Activated CD4-positive, alpha-beta T cell treated with anti-CD3 and anti-CD28 coated beads, Interleukin-2, amount 50 U/mL, for 24 hours (primary cell): ENCODE measurements around the gene LRRC25.
"Not testable (repeated sequence)": the region's sequence is repeated elsewhere in the genome, so short reads cannot be mapped to it uniquely, and the experiment has no call there.

Source experiments
- DNase-seq, 2 donors: peaks; one replicate each; pipeline ENCODE4 v3.0.0-alpha.2; 2020; ENCODE audit warnings: low read depth in 1 of 2, low spot score in 1 of 2

The LRRC25 gene

DNA sequence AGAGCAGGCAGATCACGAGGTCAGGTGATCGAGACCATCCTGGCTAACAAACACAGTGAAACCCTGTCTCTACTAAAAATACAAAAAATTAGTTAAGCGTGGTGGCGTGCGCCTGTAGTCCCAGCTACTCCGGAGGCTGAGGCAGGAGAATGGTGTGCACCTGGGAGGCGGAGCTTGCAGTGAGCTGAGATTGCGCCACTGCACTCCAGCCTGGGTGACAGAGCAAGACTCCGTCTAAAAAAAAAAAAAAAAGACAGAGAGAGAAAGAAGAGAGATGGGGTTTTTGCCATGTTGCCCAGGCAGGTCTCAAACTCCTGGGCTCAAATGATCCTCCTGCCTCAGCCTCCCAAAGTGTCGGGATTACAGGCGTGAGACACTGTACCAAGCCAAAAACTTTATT lies 8.3 kb upstream of the LRRC25 start:
- DNase-seq, result not testable (repeated sequence)

DNA sequence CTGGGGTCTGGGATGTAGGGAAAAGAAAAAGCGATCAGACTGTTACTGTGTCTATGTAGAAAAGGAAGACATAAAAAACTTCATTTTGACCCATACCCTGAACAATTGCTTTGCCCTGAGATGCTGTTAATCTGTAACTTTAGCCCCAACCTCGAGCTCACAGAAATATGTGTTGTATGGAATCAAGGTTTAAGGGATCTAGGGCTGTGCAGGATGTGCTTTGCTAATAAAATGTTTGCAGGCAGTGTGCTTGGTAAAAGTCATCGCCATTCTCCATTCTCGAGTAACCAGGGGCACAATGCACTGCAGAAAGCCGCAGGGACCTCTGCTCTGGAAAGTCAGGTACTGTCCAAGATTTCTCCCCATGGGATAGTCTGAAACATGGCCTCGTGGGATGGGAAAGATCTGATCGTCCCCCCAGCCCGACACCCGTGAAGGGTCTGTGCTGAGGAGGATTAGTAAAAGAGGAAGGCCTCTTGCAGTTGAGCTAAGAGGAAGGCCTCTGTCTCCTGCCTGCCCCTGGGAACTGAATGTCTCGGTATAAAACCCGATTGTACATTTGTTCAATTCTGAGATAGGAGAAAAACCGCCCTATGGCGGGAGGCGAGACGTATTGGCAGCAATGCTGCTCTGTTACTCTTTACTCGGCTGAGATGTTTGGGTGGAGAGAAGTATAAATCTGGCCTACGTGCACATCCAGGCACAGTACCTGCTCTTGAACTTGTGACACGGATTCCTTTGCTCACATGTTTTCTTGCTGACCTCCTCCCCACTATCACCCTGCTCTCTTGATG lies 5.2 kb upstream of the LRRC25 start:
- DNase-seq, result not testable (repeated sequence)

DNA sequence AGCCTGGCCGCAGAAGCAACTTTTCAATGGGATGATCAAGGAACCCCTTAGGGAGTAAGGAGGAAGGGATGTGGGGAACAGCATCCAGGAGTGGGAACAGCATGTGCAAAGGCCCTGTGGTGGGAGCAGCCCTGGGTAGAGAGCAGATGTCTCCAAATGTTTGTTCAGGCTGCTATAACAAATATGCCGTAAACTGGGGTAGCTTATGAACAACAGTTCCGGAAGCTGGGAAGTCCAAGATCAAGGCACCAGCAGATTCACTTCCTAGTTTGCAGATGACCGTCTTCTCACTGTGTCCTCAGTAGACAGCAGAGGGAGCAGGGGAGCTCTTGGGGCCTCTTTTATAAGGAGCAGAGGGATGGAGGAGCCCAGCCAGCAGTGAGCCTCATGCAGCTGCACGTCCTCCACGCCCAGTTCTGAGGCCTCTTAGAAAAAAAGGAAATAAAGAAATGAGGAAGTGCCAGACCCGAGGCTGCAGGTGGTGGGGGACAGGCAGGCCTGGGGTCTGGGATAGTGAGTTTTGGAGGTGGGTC lies 4.2 kb upstream of the LRRC25 start:
- DNase-seq, result no peak

DNA sequence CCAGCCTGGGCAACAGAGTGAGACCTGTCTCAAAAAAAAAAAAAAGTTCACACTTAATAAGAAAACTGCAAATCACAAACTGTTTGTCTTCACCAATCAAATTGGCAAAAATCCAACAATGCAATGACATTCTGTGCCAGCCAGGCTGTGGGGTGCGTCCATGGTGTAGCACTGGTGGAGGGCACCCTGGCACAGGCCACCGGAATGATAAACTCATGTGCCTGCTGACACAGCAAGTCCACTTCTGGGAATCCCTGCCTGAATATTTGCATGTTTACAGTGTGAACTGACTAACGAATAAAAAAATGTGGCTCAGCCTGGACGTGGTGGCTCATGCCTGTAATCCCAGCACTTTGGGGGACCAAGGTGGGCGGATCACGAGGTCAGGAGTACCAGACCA lies 1.6 kb upstream of the LRRC25 start:
- DNase-seq, result no peak

DNA sequence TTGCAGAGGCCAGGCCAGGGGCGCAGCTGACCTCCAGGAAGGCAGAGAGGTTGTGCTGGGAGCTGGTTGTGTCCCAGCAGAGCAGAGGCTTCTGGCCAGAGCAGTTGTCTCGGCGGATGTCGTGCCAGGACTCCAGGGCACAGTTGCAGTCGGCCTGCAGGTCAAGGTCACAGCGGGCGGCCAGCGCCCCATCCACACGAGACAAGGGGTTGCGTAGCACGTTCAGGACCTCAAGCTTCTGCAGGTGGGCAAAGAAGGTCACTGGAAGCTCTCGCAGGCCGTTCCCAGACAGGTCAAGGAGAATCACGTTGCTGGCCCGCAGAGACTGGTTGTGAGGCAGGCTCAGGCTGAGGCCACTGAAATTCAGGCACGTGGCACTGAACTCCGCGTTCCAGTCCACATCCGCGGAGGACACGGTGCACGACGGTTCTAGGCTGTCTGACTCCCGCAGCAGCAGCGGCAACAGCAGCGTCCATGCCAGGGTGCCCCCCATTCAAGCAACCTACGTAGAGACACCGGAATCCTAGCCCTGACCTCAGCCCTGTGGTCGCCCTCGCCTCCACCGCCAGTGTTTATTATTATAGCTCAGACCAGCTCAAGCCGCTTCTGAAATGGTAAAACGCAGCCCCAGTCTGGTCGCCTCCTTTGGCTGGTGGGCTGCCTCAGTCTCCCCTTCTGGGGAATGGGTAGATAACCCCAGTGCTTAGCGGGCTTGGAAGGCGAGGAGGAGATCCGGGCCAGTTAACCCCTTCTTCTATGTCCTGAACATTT lies 766 bp downstream of the LRRC25 start:
- DNase-seq, result no peak

DNA sequence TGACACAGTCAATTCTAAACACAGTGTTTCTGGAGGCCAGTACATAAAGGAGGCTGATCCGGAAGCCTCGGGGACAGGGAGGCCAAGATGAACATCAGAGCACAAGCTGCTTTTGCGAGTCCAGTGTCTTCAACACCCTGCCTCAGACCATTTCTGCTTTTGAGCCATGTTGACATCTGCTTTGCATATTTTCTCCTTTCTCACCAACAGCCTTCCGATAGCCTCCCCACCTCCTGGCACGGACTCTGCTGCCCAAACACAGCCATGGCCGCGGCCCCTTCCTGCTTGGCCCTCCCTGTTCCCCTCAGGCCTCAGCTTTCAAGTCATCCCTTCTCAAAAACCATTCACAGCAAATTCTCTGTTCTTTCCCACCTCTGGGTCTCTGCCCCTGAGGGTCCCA lies 3.6 kb downstream of the LRRC25 start:
- DNase-seq, result no peak

DNA sequence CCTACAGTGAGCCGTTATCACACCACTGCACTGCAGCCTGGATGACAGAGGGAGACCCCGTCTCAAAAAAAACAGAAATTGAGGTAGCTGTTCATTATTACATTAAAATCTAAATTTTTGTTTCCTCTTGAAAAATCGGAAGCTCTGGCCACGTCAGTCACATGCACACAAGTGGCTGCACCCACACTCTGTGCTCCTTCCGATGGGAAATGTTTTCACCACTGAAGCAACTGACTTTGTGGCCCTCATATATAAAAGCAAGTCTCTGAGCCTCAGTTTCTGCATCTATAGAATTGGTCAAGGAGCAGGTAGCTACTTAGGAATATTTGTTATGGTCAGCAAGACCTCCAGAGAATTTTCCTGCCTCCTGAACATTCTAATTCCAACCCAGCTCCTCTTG lies 4.5 kb downstream of the LRRC25 start:
- no peak for DNase-seq

DNA sequence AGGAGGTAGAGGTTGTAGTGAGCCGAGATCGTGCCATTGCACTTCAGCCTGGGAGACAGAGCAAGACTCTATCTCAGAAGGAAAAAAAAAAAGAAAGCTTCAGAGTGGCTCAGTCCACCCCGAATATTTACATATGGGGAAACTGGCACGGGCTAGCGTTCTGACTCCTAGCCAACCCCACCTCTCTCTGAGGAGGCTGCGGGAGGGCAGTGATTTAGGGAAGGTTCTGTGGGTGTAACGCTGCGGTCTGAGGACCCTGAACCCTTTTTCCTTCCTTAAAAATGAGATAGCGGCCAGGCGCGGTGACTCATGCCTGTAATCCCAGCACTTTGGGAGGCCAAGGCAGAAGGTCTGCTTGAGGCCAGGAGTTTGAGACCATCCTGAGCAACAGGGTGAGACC lies 5.0 kb downstream of the LRRC25 start:
- DNase-seq, result no peak

DNA sequence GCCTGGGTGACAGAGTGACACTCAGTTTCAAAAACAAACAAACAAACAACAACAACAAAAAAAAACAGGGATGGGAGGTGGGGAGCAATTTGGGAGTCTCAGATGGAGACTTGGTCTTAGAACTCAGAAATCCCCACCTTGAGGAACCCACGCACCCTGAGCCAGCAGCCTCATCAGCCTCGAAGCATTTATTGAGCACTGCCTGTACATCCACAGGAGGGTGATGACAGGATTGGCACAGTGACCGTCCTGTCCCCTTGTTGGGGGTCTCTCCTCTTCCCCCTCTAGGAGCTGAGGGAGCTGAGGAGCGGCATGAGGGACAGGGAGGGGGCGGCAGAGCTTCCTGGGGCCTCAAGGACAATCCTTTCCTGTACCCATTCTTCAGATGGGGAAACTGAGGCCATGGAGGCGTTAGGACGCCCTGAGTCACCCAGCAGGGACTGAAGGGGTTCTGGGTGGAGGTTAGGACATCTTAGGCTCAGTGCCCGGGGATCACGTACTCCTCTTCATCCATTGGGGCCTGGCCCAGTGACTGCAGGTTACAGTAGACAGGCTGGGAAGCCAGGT lies 5.8 kb downstream of the LRRC25 start:
- DNase-seq, result no peak

DNA sequence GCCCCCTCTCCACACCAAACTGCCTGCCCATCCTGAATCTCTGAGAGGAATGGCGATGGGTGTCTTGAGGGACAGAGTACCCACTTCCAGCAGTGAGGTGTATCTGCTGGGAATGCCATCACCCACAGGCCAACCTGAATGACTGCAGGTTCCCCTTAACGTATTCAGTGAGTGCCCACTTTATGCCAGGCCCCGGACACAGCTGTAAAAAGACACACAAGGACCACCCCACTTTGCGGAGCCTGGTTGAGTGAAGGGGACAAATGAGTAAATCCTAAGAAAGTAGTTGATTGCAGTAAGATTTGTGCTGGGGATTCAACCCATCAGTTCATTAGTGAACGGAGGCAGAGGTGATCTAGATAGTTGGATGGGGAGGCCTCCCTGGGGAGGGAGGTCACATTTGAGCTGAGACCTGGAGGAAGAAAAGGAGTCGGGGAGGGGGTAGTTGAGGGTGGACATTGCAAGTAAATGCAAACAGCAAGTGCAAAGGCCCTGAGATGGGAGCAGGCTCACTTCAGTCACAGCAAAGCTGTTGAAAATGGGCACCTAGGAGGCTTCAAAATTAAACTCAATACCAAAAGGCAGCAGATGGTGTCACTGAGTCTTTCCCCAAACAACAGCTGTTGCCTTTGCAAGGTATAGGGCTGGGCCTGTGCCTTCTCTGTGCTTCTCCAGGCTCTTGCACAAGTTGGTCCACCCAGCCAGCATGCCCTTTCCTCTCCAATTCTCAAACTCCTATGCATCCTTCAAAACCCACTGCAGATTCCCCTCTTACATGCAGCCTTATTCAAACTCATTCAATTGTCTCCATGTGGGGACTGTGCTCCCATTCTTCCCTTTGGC lies 7.1 kb downstream of the LRRC25 start:
- DNase-seq, result no peak

DNA sequence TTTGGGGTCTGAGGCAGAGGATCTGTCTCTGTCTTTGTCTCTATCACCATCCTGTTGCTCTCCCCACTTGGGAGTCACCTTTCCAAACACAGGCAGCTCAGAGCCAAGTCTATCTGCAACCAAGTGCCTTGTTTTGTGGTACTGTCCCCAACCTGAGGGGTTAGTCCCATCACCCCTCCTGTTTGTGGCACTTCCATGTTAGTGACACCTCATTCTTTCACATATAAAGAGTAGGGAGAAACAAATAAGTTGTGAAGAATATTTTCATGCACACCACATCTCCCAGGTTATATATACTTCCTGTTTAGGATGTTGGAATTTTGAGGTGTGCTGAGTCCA lies 7.7 kb downstream of the LRRC25 start:
- no peak for DNase-seq

DNA sequence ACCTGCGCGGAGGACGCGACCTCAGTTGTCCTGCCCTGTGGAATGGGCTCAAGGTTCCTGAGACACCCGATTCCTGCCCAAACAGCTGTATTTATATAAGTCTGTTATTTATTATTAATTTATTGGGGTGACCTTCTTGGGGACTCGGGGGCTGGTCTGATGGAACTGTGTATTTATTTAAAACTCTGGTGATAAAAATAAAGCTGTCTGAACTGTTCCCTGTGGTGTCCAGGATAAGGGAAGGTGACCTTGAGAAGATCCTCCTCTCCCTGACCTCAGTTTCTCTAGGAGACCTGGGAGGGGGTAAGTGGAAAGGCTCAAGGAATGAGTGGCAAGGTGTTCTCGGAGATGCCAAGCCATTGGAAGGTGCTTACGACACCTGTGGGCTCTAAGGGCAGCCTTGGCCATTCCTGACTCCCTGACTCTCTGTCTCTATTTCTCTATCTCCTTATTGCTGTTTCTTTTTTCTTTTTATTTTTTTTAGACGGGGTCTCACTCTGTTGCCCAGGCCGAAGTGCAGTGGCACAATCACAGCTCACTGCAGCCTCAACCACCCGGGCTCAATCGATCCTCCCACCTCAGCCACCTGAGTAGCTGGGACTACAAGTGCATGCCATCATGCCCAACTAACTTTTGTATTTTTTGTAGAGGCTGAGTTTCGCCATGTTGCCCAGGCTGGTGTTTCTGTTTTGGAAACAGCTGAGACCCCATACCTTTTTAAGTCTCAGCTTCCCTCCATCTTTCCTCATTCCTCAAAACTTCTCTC lies 8.3 kb downstream of the LRRC25 start:
- DNase-seq, result no peak

DNA sequence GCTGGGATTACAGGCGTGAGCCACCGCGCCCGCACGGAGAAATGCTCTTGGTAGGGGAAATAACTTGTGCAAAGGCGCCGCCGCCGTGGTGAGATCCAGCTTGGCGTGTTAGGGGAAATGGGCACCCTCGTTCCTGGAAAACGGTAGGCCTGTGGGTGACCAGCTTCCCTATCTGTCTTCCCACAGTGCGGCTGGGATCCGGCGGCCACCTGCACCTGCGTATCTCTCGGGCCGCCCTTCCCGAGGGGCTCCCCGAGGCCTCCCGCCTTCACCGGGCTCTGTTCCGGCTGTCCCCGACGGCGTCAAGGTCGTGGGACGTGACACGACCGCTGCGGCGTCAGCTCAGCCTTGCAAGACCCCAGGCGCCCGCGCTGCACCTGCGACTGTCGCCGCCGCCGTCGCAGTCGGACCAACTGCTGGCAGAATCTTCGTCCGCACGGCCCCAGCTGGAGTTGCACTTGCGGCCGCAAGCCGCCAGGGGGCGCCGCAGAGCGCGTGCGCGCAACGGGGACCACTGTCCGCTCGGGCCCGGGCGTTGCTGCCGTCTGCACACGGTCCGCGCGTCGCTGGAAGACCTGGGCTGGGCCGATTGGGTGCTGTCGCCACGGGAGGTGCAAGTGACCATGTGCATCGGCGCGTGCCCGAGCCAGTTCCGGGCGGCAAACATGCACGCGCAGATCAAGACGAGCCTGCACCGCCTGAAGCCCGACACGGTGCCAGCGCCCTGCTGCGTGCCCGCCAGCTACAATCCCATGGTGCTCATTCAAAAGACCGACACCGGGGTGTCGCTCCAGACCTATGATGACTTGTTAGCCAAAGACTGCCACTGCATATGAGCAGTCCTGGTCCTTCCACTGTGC lies 9.1 kb downstream of the LRRC25 start:
- peak; percentile 63 to 70 for DNase-seq

DNA sequence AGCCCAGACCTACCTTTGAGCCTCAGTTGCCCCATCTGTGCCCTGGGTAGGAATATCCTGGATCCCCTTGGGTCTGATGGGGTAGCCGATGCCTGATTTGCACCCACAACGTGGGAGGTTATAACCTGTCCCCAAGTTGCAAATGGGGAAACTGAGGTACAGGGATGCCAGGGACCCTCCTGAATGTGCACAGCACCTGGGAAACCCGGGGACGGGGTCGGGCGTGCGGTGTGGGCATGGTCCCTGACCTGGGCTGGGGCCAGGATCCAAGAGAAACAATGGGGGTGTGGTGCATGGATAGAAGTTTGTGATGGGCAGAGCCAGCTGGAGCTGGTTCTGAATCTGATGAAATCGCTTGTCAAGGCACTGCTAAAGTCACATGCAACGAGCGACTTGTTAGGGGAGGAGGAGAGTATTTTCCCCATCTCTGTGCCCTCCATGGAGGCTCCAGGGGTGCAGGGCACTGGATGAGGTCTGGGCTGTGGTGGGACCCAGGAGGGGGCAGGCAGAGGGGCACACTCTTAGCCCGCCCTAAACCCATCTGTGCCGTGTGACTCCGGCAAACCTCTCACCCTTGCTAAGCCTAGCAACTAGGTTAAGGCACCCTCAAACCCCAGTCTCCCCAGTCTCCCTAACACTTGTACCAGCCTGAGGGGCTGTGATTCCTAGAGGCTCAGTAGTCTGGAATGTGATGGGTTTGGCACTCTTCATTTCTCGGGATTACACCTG lies 10.7 kb downstream of the LRRC25 start:
- DNase-seq, result no peak

DNA sequence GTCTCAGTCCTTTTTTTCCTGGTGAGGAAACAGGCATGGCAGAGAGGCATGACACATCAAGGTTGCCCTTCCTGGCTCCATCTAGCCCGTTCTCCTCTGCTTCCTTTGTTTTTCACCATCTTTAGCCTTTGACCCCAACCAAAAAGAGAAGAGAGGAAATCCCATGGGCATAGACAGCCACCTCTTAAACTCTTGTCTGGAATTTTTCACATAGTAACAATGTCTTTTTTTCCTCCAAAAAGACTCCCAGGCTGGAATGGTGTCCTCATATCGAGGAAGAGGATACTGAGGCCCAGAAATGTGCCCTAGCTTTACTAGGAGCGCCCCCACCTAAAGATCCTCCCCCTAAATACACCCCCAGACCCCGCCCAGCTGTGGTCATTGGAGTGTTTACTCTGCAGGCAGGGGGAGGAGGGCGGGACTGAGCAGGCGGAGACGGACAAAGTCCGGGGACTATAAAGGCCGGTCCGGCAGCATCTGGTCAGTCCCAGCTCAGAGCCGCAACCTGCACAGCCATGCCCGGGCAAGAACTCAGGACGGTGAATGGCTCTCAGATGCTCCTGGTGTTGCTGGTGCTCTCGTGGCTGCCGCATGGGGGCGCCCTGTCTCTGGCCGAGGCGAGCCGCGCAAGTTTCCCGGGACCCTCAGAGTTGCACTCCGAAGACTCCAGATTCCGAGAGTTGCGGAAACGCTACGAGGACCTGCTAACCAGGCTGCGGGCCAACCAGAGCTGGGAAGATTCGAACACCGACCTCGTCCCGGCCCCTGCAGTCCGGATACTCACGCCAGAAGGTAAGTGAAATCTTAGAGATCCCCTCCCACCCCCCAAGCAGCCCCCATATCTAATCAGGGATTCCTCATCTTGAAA lies 11.5 kb downstream of the LRRC25 start, which contains the start of gene GDF15:
TSS of gene GDF15 (plus strand) at position 484 of the 868 bp plus-strand sequence. CDS start at position 516, 32 bp downstream.
- DNase-seq, result no peak

DNA sequence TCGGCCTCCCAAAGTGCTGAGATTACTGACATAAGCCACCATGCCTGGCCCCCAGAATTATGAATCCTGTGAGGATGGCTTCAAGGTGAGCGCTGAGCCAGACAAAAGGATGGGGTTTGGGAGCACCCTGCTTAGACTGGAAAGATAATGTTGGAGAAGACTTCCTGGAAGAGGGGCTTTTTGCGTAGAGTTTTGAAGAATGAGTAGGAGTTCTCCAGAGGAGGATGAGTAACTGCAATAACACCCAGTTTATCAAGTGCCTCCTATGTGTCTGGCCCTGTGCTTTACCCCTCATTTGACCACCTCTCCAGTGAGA lies 12.1 kb downstream of the LRRC25 start:
- no peak for DNase-seq

DNA sequence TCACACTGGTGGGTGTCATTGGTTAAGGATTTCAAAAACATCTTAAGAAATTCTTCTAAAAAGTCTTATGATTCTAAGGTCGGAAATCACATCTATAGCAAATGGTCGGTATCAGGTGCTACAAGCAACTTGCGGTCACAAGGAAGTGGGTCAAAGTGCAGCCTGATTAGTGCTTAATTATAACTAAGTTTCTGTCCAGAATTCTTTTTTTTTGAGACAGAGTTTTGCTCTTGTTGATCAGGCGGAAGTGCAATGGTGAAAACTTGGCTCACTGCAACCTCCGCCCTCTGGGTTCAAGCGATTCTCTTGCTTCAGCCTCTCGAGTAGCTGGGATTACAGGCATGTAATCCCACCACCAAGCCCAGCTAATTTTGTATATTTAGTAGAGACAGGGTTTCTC lies 12.6 kb downstream of the LRRC25 start:
- no peak for DNase-seq

DNA sequence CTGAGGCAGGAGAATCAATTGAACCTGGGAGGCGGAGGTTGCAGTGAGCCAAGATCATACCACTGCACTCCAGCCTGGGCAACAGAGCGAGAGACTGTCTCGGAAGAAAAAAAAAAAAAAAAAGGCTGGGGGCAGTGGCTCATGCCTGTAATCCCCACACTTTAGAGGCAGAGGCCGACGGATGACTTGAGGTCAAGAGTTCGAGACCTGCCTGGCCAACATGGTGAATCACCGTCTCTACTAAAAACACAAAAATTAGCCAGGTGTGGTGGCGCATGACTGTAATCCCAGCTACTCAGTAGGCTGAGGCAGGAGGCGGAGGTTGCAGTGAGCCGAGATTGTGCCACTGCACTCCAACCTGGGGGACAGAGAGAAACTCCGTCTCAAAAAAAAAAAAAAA lies 13.8 kb downstream of the LRRC25 start:
- DNase-seq, result not testable (repeated sequence)
